ENCODE results near the gene SLC9A8. TPM values are rescaled to one million over a fixed set of nuclear protein-coding genes. Genes with fewer than 3 reads are reported as not detected.

Gene SLC9A8
- total RNA-seq, 4 donors from 2014 or later = 9.0 to 31.0 (median 16.6) TPM

- intact Hi-C loops (cut with DNase I; ENCODE audit: low total_unique reads) = no loop called here
- Histone ChIP-seq H3K9me3 (no peaks in the 10 kb centered on the region), H3K4me3 (no peak overlapping the region), H3K4me1 (peaks cover 0 to 40% (median 16%) of the 10 kb centered on the region in 4 donors), H3K27ac (no peak overlapping the region), H3K36me3 (no peaks in the 10 kb centered on the region), H3K27me3 (no peaks in the 10 kb centered on the region)
- 60 to 73% methylated on average over 1 to 19 of the region's 21 CpGs for WGBS, 2 donors (ENCODE audit: low coverage in 1 of 2)
- in situ Hi-C loops (cut with MboI; ENCODE audit: low pct_ligation_motif_present in 1 of 4, low pct_unique_long_range_greater_than_20kb in 1 of 4, low sequenced_read_pairs in 3 of 4) = no loop called here
- DNase-seq = no peak
- no peak for TF ChIP-seq CTCF (IDR thresholded peaks at IDR 0.05)
- TF ChIP-seq EP300 (IDR thresholded peaks at IDR 0.05; ENCODE audit: low read depth) = no peak
- no peak for TF ChIP-seq POLR2A (IDR thresholded peaks at IDR 0.05)
- TF ChIP-seq POLR2AphosphoS5 (IDR thresholded peaks at IDR 0.05) = no peak
Observed at GRCh38 chr20:49890471-49891361, 78.1 kb downstream of the SLC9A8 start.

GRCh38 chr20:49891476-49892110, 79.0 kb downstream of the SLC9A8 start:
- Histone ChIP-seq H3K27ac (no peak overlapping the region), H3K36me3 (no peaks in the 10 kb centered on the region), H3K9me3 (no peaks in the 10 kb centered on the region), H3K27me3 (no peaks in the 10 kb centered on the region), H3K4me3 (no peak overlapping the region), H3K4me1 (peaks cover 0 to 40% (median 16%) of the 10 kb centered on the region in 4 donors)
- WGBS, 2 donors (ENCODE audit: low coverage in 1 of 2) = 89 to 91% methylated on average over 4 to 13 of the region's 13 CpGs
- intact Hi-C loops (cut with DNase I; ENCODE audit: low total_unique reads) (no loop called here), in situ Hi-C loops (cut with MboI; ENCODE audit: low pct_ligation_motif_present in 1 of 4, low pct_unique_long_range_greater_than_20kb in 1 of 4, low sequenced_read_pairs in 3 of 4) (no loop called here)
- TF ChIP-seq POLR2AphosphoS5 (IDR thresholded peaks at IDR 0.05) (no peak), EP300 (IDR thresholded peaks at IDR 0.05; ENCODE audit: low read depth) (no peak), CTCF (IDR thresholded peaks at IDR 0.05) (no peak), POLR2A (IDR thresholded peaks at IDR 0.05) (no peak)
- no peak for DNase-seq

GRCh38 chr20:49892260-49892659, 79.6 kb downstream of the SLC9A8 start:
- Histone ChIP-seq H3K9me3 (no peaks in the 10 kb centered on the region), H3K27ac (no peak overlapping the region), H3K36me3 (no peaks in the 10 kb centered on the region), H3K4me1 (peaks cover 0 to 40% (median 16%) of the 10 kb centered on the region in 4 donors), H3K4me3 (no peak overlapping the region), H3K27me3 (no peaks in the 10 kb centered on the region)
- TF ChIP-seq POLR2A (IDR thresholded peaks at IDR 0.05) (no peak), EP300 (IDR thresholded peaks at IDR 0.05; ENCODE audit: low read depth) (no peak), CTCF (IDR thresholded peaks at IDR 0.05) (no peak), POLR2AphosphoS5 (IDR thresholded peaks at IDR 0.05) (no peak)
- intact Hi-C loops (cut with DNase I; ENCODE audit: low total_unique reads) (no loop called here), in situ Hi-C loops (cut with MboI; ENCODE audit: low pct_ligation_motif_present in 1 of 4, low pct_unique_long_range_greater_than_20kb in 1 of 4, low sequenced_read_pairs in 3 of 4) (no loop called here)
- no peak for DNase-seq
- 84% methylated on average over 6 of the region's 9 CpGs; no CpG with 5 or more reads in 1 of the 2 donors for WGBS, 2 donors (ENCODE audit: low coverage in 1 of 2)

- intact Hi-C loops (cut with DNase I; ENCODE audit: low total_unique reads) (no loop called here), in situ Hi-C loops (cut with MboI; ENCODE audit: low pct_ligation_motif_present in 1 of 4, low pct_unique_long_range_greater_than_20kb in 1 of 4, low sequenced_read_pairs in 3 of 4) (no loop called here)
- H3K27ac ChIP-seq = no peak overlapping the region
Observed at GRCh38 chr20:49892817-49893216, 80.2 kb downstream of the SLC9A8 start.

More at GRCh38 chr20:49892817-49893216, 80.2 kb downstream of the SLC9A8 start:
- H3K27me3 ChIP-seq = no peaks in the 10 kb centered on the region
- H3K9me3 ChIP-seq = no peaks in the 10 kb centered on the region
- H3K4me1 ChIP-seq = peaks cover 0 to 37% (median 16%) of the 10 kb centered on the region in 4 donors
- no peaks in the 10 kb centered on the region for H3K36me3 ChIP-seq
- WGBS, 2 donors (ENCODE audit: low coverage in 1 of 2) = 44 to 80% methylated on average over 3 to 11 of the region's 11 CpGs
- H3K4me3 ChIP-seq = no peak overlapping the region
- TF ChIP-seq POLR2A (IDR thresholded peaks at IDR 0.05) = no peak
- no peak for TF ChIP-seq POLR2AphosphoS5 (IDR thresholded peaks at IDR 0.05)
- no peak for TF ChIP-seq EP300 (IDR thresholded peaks at IDR 0.05; ENCODE audit: low read depth)
- no peak for TF ChIP-seq CTCF (IDR thresholded peaks at IDR 0.05)
- no peak for DNase-seq
